GM12872 (cell line): ENCODE measurements around the gene HES3.

Experiments
- TF ChIP-seq, protein P1 (sequence below): IDR thresholded peaks from 3 replicates; pipeline ENCODE4 v1.5.1; 2011; ENCODE audit warnings: low read depth, mild to moderate bottlenecking, low read length, moderate library complexity; ENCODE audit not compliant: insufficient read depth

Gene HES3

DNA sequence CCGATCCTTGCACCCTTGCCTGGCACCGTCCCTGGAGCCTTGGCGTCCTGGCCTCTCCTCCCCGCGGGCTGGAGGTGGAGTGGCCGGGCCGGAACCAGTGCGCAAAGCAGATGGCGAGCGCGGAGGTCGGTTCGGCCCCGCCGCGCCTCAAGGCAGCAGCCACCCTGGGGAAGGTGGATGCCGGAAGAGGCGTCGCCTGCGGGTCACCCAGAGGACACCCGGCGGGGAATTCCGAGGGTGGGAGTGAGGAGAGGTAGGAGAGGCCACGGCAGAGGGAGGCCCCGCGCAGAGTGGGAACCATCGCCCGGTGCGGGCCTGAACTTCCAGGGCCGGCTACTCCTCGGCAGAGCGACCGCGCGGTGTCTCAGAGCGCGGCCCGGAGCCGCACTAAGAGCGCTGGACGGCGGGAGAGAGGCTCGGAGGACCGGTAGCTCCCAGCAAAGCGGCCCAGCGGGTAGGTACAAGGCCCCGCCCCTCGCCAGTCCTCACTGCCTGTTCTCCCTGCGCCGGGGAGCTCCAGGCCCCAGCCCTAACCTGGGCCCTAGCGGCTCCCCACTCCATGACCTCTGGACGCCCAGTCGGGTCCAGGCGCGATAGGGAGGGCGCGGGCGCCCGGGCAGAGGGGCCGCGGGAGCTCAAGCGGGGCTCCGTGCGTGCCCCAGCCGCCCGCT, 38.0 kb upstream of the HES3 start, which contains the start of gene RNF207:
TSS of gene RNF207 (plus strand) at position 271 of the 671 bp plus-strand sequence. CDS start 417 bp downstream, outside the sequence.
- TF ChIP-seq, protein P1, sequence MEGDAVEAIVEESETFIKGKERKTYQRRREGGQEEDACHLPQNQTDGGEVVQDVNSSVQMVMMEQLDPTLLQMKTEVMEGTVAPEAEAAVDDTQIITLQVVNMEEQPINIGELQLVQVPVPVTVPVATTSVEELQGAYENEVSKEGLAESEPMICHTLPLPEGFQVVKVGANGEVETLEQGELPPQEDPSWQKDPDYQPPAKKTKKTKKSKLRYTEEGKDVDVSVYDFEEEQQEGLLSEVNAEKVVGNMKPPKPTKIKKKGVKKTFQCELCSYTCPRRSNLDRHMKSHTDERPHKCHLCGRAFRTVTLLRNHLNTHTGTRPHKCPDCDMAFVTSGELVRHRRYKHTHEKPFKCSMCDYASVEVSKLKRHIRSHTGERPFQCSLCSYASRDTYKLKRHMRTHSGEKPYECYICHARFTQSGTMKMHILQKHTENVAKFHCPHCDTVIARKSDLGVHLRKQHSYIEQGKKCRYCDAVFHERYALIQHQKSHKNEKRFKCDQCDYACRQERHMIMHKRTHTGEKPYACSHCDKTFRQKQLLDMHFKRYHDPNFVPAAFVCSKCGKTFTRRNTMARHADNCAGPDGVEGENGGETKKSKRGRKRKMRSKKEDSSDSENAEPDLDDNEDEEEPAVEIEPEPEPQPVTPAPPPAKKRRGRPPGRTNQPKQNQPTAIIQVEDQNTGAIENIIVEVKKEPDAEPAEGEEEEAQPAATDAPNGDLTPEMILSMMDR: no peak

DNA sequence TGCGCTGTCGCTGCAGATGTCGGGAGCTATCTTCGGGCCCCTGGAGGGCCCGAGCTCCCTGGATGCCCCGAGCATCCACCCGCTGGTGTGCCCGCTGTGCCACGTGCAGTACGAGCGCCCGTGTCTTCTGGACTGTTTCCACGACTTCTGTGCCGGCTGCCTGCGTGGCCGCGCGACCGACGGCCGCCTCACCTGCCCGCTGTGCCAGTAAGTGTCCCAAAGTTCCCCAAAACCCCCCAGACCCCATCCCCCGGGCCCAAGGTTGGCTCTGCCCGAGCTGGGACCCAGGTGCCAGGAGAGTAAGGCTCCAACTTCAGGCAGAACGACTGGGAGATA, 37.5 kb upstream of the HES3 start:
- TF ChIP-seq, protein P1: no peak

DNA sequence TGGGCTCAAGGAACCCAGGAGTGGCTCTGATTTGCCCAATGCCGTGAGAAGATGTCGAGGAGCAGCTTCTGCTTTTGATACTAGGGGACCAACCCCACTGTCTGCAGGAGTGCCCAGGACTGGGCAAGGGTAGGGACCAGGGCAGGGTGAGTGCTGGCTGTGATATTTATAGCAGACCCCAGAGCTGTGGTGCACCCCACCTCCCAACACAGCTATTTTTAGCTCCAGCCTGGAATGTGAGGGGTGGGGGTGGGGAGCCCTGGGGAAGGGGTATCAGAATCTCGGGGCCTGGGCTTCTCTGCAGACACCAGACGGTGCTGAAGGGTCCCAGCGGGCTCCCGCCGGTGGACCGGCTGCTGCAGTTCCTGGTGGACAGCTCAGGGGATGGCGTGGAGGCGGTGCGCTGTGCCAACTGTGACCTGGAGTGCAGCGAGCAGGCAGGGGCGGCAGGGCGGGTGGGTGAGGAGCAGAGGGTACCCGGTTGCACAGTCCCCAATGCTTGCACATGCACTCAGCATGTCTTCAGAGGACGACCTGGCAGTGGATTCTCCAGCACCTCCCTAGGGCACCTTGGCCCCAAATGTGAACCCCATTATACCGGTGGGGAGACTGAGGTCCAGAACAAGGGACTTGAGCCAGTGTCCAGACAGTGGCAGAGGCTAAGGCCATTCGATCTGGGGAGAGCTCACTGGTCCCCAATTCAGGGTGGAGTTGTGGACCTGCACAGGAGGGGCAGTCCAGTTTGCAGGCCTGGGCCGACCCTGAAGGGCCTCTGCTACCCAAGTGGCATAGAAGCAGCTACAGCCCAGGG, 36.7 kb upstream of the HES3 start:
- TF ChIP-seq, protein P1: no peak

DNA sequence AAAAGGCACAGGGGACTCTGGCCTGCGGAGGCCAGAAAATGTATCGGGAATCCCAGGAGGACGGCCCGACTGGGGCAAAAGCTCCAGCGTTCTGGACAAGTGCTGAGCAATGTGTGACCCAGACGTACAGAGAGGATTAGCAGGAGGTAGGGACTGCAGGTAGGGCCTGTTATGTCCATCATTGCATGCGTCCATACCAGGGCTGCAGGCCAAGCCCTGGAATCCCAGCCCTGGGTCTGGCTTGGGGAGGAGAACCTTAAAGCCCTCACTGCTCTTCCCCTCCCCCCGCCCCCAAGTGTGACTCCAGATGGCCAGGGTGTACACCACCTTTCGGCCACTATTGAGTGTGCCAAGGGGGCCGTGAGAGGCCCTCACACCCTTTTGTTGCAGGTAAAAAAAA, 36.1 kb upstream of the HES3 start:
- TF ChIP-seq, protein P1: no peak

DNA sequence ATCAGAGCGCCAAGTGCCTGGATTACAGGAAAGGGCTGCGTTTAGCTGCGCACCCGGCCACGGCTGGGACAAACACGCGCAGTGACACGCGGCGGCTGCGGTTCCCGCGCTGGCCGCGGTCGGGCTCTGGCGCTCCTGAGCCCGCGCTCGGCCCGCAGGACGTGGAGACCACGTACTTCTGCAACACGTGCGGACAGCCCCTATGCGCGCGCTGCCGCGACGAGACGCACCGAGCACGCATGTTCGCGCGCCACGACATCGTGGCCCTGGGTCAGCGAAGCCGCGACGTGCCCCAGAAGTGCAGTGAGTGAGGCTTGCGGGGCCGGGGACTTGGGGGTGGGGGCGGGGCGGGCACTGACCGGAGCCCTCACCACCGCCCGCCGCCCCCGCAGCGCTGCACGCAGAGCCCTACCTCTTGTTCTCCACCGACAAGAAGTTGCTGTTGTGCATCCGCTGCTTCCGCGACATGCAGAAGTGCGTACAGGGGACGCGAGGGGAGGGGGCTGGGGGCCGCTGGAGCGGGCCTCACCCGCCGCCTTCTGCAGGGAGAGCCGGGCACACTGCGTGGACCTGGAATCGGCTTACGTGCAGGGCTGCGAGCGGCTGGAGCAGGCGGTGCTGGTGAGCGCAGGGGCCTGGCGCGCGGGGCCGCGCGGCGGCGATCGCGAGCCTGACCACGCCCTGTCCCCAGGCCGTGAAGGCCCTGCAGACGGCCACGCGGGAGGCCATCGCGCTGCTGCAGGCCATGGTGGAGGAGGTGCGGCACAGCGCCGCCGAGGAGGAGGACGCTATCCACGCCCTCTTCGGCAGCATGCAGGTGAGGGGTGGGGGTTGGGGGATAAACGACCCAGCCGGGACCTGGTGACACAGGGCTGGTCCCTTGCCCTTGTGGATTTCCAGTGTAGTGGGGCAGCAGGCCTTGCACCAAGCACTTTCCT, 35.0 kb upstream of the HES3 start:
- TF ChIP-seq, protein P1: peak; percentile 57; the same call in 2 of the 3 replicates

DNA sequence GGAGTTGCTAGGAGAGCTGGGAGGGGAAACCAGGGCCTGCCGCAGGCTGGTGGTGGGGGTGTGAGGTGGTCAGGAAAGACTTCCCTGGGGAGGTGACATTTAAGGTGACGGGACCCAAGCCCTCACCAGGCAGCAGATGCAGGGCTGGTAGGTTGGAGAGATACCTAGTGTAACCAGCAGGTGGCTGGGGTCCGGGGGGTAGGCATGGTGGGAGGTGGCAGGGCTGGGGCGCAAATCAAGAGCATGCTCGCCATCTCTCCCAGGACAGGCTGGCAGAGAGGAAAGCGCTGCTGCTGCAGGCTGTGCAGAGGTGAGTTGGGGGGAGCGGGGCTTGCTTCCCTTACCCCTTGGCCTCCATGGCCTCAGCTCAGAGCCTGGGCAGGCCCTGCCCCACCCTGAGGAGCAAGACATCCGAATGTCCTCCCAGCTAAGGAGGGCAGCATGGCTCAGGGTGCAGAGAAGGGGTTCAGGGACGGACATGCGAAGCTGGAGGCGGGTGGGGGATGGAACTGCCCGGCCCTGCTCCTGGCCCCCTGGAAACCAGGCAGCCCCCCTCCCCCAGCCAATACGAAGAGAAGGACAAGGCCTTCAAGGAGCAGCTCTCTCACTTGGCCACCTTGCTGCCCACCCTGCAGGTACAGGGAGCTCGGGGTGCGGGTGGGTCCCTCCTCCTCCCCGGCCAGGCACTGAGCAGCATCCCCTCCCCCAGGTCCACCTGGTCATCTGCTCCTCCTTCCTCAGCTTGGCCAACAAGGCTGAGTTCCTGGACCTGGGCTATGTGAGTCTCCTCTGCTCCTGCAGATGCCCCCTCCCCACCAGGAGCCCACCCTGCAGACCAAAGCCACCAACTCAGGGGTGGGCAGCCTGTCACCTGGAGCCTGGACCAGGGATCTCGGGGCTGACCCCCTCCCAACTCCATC, 34.1 kb upstream of the HES3 start:
- TF ChIP-seq, protein P1: peak; percentile 49
